Measurements from ENCODE around the gene ITGA3.

Gene ITGA3

DNA sequence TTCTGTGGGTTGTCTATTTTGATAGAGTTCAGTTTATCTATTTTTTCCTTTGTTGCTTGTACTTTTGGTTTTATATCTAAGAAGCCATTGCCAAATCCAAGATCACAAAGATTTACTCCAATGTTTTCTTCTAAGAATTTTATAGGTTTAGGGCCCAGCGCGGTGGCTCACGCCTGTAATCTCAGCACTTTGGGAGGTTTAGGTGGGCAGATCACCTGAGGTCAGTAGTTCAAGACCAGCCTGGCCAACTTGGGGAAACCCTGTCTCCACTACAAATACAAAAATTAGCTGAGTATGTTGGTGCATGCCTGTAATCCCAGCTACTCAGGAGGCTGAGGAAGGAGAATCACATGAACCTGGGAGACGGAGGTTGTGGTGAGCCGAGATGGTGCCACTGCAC, 13.7 kb upstream of the ITGA3 start:
- H3K9ac ChIP-seq (ENCODE audit: low read depth, low read length, poor library complexity, severe bottlenecking): no peak overlapping the region
- no peaks in the 10 kb centered on the region for H3K79me2 ChIP-seq (ENCODE audit: insufficient read depth, low read length)
- H3K27me3 ChIP-seq (ENCODE audit: insufficient read depth, low read length, poor library complexity, severe bottlenecking): no peaks in the 10 kb centered on the region
- H3K9me3 ChIP-seq (ENCODE audit: insufficient read depth, low read depth, low read length): no peaks in the 10 kb centered on the region
- TF ChIP-seq EZH2phosphoT487 (IDR thresholded peaks at IDR 0.05; ENCODE audit: borderline replicate concordance): no peak
- TF ChIP-seq, protein P1, sequence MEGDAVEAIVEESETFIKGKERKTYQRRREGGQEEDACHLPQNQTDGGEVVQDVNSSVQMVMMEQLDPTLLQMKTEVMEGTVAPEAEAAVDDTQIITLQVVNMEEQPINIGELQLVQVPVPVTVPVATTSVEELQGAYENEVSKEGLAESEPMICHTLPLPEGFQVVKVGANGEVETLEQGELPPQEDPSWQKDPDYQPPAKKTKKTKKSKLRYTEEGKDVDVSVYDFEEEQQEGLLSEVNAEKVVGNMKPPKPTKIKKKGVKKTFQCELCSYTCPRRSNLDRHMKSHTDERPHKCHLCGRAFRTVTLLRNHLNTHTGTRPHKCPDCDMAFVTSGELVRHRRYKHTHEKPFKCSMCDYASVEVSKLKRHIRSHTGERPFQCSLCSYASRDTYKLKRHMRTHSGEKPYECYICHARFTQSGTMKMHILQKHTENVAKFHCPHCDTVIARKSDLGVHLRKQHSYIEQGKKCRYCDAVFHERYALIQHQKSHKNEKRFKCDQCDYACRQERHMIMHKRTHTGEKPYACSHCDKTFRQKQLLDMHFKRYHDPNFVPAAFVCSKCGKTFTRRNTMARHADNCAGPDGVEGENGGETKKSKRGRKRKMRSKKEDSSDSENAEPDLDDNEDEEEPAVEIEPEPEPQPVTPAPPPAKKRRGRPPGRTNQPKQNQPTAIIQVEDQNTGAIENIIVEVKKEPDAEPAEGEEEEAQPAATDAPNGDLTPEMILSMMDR (conservative IDR thresholded peaks at IDR 0.05; ENCODE audit: low read length): no peak
- no peak overlapping the region for H3K4me2 ChIP-seq (ENCODE audit: low read depth, low read length, poor library complexity, severe bottlenecking)
- no peaks in the 10 kb centered on the region for H3K9me2 ChIP-seq (replicated peaks; ENCODE audit: low read depth, low read length)
- no peaks in the 10 kb centered on the region for H4K20me1 ChIP-seq (ENCODE audit: insufficient read depth, low read length, poor library complexity, severe bottlenecking)
- no peaks in the 10 kb centered on the region for H3K4me1 ChIP-seq (ENCODE audit: insufficient read depth, low read length, poor library complexity, severe bottlenecking)
- H3F3A ChIP-seq (ENCODE audit: low read depth): no peaks in the 10 kb centered on the region
- H3K4me3 ChIP-seq (ENCODE audit: low read length, poor library complexity, severe bottlenecking): no peak overlapping the region
- H2AFZ ChIP-seq (ENCODE audit: low read length): no peak overlapping the region
- no peaks in the 10 kb centered on the region for H3K36me3 ChIP-seq (ENCODE audit: insufficient read depth, low read length)

DNA sequence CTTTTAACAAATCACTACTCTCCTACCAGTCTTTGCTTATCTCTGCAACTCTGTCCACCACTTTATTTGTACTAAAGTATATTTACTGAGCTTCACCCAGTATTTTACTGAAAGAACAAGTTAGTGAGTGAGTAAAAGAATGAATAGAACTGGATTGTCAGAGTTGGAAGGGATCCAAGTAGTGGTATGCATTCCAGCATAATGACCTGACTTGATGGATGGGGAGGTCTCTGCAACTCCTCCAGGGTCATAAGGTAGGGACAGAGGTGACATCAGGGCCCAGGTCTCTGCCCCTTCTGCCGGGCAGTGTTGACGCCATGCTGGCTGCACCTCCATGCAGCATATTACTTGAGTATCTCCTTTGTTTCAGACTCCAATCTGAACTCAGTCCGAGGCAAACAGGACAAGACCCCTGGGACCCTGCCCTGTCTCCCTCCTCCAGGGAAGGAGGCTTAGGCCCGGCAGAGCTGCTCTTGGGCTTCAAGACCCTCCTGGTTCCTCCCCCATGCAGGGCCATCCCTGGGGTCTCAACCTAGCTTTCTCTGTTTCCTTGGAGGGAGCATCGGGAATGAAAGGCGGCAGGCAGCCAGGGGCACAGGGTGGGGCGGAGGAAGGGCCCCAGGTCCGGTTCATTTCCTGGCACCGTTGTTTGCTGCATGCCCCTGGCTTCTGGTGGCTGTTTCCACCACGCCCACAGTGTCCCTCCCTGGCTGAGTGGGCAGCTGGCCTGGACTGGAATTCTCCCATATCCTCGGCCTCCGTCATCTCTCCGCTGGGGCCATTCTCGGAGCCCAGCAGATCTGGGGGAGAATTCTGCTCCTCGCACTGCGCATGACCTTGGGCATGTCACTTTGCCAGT, 12.4 kb upstream of the ITGA3 start:
- Histone ChIP-seq H3K36me3 (ENCODE audit: insufficient read depth, low read length) (no peaks in the 10 kb centered on the region), H3K27me3 (ENCODE audit: insufficient read depth, low read length, poor library complexity, severe bottlenecking) (no peaks in the 10 kb centered on the region), H2AFZ (ENCODE audit: low read length) (no peak overlapping the region), H3K4me1 (ENCODE audit: insufficient read depth, low read length, poor library complexity, severe bottlenecking) (no peaks in the 10 kb centered on the region), H4K20me1 (ENCODE audit: insufficient read depth, low read length, poor library complexity, severe bottlenecking) (no peaks in the 10 kb centered on the region), H3K9ac (ENCODE audit: low read depth, low read length, poor library complexity, severe bottlenecking) (no peak overlapping the region), H3K4me3 (ENCODE audit: low read length, poor library complexity, severe bottlenecking) (no peak overlapping the region), H3K4me2 (ENCODE audit: low read depth, low read length, poor library complexity, severe bottlenecking) (no peak overlapping the region), H3F3A (ENCODE audit: low read depth) (no peaks in the 10 kb centered on the region), H3K9me2 (replicated peaks; ENCODE audit: low read depth, low read length) (no peaks in the 10 kb centered on the region), H3K79me2 (ENCODE audit: insufficient read depth, low read length) (no peaks in the 10 kb centered on the region), H3K9me3 (ENCODE audit: insufficient read depth, low read depth, low read length) (no peaks in the 10 kb centered on the region)
- TF ChIP-seq, protein P1 (conservative IDR thresholded peaks at IDR 0.05; ENCODE audit: low read length): no peak
- no peak for TF ChIP-seq EZH2phosphoT487 (IDR thresholded peaks at IDR 0.05; ENCODE audit: borderline replicate concordance)

DNA sequence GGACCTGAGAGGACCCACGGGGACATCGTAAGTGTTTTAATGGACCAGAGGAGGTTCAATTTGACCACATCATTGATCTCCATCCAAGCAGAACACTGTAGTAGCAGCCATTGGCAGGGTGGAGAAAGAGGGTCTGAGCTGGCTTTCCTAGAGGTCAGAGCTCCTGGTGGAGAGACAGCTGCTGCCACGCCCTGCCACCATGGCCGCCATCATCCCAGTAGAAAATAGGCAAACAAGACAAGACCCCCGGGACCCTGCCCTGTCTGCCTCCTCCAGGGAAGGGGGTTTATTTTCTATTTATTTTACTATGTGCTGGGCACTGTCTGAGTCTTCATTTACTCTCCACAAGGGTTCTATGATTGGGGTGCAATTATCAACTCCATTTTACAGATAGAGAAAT, 11.4 kb upstream of the ITGA3 start:
- TF ChIP-seq, protein P1 (conservative IDR thresholded peaks at IDR 0.05; ENCODE audit: low read length): no peak
- TF ChIP-seq EZH2phosphoT487 (IDR thresholded peaks at IDR 0.05; ENCODE audit: borderline replicate concordance): no peak
- no peaks in the 10 kb centered on the region for H4K20me1 ChIP-seq (ENCODE audit: insufficient read depth, low read length, poor library complexity, severe bottlenecking)
- no peaks in the 10 kb centered on the region for H3K79me2 ChIP-seq (ENCODE audit: insufficient read depth, low read length)
- no peak overlapping the region for H2AFZ ChIP-seq (ENCODE audit: low read length)
- H3K4me3 ChIP-seq (ENCODE audit: low read length, poor library complexity, severe bottlenecking): no peak overlapping the region
- no peak overlapping the region for H3K4me2 ChIP-seq (ENCODE audit: low read depth, low read length, poor library complexity, severe bottlenecking)
- H3K9ac ChIP-seq (ENCODE audit: low read depth, low read length, poor library complexity, severe bottlenecking): no peak overlapping the region
- H3K4me1 ChIP-seq (ENCODE audit: insufficient read depth, low read length, poor library complexity, severe bottlenecking): peaks cover under 1% of the 10 kb centered on the region
- no peaks in the 10 kb centered on the region for H3F3A ChIP-seq (ENCODE audit: low read depth)
- no peaks in the 10 kb centered on the region for H3K36me3 ChIP-seq (ENCODE audit: insufficient read depth, low read length)
- no peaks in the 10 kb centered on the region for H3K27me3 ChIP-seq (ENCODE audit: insufficient read depth, low read length, poor library complexity, severe bottlenecking)
- no peaks in the 10 kb centered on the region for H3K9me3 ChIP-seq (ENCODE audit: insufficient read depth, low read depth, low read length)
- H3K9me2 ChIP-seq (replicated peaks; ENCODE audit: low read depth, low read length): no peaks in the 10 kb centered on the region
